Cortex of kidney (tissue), 1 donor: Measurements from ENCODE around the gene ERC2.

Experiments used
- DNase-seq: peaks from one replicate; lab custom pipeline; 2025; lab: John Stamatoyannopoulos, UW

The ERC2 gene

DNA sequence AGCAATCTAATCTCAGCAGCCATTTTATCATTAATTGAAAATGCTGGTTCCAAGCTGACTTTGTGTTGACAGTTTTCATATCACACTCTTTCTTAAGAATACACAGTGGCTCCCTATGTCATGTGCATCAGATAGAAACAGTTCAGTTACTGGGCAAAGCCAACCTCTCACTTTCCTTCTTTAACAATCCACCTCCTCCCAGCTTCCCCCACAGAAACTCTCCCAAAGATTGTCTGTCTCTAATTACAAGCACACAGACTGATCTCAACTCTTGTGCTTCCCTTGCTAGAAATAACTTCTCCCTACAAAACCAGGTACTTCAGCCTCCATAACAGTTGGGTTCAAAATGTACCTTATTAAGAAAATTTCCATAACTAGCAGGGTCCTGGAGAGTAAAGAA lies 752.2 kb downstream of the ERC2 start:
- DNase-seq: no peak

DNA sequence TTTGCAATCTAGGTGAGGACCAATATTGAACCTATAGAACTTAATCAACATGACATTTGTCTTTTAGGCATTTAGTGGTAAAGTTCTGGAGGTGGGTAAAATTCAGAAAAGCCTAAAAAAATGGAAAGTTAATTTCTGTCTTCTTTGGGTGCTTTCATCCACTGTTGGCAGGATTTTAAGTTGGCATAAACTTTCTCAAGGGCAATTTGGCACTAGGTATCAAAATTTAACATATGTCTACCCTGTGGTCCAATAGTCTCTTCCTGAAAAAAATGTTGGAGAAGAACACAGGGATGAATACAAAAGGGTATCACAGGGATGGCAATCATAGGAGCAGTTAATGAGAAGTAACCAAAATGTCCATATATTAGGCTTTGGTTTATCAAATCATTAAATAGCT lies 754.2 kb downstream of the ERC2 start:
- DNase-seq: no peak

- no peak for DNase-seq
Observed at GRCh38 chr3:55711646-55712045, 756.6 kb downstream of the ERC2 start.

GRCh38 chr3:55709411-55710012 lies 758.8 kb downstream of the ERC2 start:
- DNase-seq: no peak

DNA sequence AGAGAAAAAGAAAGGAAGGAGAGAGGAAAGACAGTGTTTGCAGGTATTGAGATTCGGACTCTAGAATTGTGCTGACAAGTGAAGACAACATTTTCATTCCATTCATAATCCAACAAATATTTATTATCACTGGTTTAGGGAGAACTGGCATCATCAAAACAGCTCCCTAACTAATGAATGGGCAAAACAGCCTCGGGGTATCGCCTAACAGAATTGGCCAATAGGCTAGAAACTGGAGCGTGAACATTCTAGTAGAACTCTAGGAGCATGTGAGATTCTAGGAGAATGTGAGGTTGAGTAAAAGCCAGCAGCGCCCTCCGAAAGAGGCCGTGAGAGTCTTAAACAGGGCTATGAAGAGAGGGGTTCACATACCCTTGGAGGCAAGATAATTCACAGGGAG lies 759.3 kb downstream of the ERC2 start:
- no peak for DNase-seq

DNA sequence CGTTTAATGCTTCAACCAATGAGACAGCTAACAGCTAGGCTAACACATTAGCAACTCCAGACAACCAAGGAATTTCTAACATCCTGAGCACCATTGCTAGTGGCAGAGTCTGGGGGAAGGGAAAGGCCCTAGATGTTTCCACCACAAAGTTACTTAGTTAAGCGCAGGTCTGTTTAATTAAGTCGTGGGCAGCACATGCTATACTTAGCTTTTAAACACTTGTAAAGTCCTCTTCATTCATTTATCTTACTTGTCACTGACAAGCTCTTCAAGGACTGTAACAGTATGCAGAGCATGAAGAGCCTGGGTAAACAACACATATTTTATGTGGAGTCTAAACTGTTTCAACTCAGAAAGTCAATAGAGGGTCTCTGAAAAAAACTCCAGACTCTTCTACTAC lies 760.0 kb downstream of the ERC2 start:
- DNase-seq: no peak

DNA sequence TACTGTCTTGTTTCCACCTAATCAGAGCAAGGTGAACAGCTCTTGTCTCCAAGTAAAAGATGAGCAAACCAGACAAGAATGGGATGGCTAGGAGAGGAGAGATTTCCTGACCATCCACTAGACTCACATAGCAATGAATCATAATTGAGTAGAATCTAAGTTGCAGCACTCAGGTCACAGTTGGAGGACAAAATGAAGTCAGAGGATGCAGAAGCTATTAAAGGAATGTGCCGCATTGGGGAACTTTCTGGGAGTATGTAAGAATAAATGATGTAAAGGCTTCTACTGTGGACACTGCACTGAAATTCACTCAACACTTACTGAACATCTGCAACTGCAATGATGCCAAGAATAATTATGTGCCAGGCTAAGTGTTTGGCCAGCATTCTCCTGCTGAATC lies 763.7 kb downstream of the ERC2 start:
- no peak for DNase-seq

DNA sequence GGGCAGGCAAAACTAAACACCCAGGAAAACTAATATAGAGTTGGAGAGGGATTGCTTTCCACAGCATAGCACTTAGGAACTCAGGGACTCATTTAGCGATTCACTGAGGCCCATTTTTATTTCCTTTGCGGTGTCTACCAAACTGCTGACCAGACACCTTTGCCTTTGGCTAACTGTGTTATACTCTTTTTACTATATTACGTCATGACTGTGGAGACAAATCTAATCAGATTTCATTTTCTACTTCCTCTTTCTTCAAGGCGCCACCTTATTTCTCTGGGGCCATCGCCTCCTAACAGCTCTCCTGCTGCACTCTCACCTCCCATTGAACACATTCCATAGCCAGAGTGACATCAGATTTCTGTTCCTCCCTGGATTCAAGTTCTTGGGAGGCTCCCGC lies 765.4 kb downstream of the ERC2 start:
- no peak for DNase-seq

DNA sequence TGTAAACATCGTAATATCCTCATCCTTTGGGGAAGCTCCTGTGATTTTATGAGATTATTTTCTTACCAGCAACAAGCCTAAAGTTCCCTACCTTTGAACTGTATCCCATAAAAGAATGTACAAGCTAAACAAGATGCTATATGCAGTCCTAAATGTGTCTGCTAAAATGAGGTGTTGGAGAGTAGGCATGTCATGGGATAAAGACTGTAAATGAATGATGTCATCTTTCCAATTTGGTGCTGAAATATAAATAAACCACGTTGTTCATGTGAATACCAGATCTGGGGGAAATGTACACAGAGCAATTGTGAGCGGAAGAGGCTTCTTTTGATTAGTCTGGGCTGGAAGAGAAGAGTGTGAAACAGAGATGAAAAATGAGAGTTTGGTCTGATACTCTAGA lies 766.3 kb downstream of the ERC2 start:
- no peak for DNase-seq

DNA sequence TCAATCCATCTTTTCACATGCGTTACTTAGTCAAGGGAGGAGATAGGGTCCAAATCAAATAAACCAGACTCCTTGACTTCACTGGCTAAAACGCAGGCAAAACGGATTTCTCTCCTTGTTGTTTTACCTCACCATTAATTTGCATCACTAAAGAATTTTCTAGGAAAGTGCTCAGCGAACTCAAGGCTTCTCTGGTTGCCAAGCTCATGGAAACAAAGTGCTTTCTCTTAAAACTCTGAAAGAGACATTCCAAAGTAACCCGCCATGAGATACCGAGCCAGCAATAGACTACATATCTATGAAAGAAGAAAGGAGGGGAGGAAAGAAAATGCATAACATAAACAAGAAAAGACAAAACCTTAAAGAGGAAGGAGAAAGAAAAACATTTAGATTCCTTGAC lies 769.4 kb downstream of the ERC2 start:
- DNase-seq: no peak

GRCh38 chr3:55697177-55697865 lies 770.9 kb downstream of the ERC2 start:
- no peak for DNase-seq

DNA sequence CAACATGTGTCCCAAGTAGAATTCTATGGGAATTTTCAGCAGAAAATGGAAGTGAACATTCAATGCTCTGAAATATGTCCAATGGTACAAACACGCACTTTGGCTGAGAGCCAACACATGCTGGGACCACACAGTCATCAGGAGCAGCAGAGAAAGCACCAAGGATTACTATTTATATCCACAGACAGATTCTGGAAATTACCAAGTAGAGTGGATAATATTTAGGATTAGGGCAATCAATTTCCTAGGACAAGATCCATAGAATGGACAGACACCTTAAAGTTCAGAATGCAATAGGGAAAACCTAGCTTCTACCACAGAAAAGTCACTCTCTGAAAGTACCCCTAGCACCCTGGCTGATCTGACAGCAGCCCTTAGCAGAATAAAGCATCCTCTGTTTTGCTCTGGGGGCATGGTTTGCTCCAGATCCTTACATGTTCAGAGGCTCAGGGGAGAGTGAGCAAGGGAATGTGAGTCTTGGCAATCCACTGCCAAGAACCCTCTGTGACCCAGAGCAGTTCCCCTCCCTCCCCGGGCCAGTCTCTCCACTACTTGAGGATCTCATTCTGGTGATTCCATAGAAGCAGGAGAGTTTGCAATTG lies 775.2 kb downstream of the ERC2 start:
- no peak for DNase-seq

GRCh38 chr3:55692295-55692956 lies 775.8 kb downstream of the ERC2 start:
- no peak for DNase-seq

GRCh38 chr3:55691141-55691540 lies 777.1 kb downstream of the ERC2 start:
- DNase-seq: no peak

DNA sequence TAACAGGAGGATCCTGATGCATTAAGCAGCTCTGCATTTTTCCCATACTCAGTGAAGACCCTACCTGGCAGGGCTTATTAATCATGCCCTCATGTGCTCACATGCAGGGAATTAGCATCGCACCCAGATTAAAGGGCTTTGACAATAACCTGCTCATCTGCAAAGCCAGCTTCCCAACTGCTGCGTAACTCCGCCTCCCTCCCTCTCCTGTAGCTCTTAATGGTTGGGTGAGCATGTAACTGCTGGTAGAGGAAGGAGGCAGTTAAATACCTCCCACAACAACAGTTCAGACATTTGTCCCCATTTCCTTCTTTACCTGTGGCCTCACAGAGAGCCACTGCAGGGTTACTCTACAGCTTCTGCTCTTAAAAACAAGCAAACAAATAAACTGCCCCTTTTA lies 777.5 kb downstream of the ERC2 start:
- no peak for DNase-seq

GRCh38 chr3:55690177-55690576 lies 778.1 kb downstream of the ERC2 start:
- DNase-seq: no peak

- DNase-seq: no peak
Observed at GRCh38 chr3:55688154-55688553, 780.1 kb downstream of the ERC2 start.

DNA sequence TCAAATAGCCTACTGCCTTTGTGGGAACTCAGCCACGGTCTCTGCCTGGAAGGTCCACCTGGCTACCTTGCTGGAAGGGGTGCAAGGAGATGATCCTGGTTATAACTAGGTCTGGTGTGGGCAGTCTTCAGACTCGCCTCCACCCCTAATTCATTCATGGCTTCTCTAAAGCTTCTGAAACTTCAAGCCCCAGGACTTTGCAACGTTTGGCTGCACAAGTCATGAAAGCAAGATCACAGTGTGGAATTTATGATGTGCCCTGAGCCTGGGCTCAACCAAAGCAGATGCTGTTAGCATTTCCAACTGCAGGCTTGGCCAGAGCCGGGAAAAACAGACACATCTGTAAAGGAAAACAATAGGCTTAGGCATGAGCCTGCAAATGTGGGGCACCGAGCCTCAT lies 780.7 kb downstream of the ERC2 start:
- no peak for DNase-seq

DNA sequence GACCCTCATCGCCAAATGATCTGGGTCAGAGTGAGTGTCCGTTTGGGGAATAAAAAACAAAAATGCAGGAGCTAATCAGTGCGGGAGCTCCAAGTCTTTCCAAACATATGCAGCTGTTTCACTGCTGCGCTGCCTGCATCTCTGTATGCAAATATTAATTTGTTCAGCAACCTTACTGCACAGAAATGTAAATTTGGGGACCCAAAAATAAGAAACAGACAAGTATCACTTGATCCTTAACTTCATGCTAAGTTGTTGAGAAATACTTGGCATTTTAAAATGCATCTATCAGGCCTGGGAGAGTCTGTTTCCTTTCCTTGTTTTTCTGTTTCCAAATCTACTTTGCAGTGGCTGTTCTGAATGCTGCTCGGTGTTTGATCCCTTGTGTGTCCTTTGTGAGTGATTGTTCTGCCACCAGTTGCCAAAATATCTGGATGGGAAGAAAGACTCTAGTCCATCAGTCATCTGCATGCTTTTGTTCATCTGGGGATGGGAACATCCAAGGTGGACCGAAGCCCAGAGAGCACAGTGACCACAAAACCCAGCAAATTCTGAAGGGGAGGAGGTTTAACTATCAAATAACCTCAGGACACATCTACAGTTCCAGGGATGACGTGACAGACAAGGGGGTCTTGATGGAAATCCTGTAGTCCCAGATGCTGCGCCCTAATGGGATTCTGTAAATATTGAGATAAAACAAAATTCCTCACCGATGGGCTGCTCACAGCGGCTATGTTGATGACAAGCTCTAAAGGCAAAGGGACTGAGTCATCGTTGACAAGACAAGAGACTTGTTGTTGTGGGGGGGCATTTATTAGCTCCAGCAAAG lies 781.6 kb downstream of the ERC2 start:
- no peak for DNase-seq

DNA sequence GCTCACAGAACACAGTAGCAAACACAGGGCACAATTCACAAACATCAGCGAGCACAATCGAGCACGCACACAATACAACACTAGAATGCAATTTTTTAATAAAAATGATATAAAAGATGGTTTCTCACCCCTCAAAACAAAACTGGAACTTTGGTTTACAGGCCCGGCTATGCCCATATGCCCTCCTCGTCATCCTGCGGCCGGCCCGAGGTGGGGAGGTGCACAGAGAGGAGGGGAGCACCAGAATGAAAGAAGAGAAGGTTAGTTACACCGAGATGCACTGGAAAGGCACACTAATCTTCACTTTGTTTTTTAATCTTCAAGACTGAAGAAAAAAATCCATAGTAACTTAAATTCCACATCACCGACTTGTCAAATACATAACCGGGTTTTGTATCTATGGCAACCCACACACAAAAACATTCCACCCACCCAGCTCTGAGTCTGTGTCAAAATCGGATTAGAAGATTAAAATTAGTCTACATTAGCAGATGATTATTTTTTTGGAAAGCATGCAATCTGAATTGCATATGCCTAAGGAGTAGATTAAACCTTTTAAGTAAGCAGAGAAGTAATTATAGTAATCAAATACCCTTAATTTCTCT lies 784.5 kb downstream of the ERC2 start:
- DNase-seq: no peak

DNA sequence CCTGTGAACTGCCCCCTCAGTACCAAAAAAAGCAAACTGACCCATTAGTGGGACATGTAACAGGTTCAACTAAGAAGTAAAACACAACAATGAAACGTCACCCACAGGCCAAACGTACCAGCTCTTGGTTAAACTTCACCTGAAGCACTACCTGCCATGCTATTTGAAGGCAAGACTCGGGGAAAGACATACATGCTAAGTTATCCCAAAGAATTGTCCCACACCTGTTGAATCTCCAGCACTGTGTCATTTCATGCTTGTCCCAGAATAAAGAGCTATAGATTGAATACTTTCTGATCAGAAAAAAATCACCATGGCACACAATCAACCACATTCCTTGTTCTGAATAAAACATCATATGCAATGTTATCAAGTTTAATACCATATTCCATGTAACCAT lies 785.8 kb downstream of the ERC2 start:
- no peak for DNase-seq
